ENCODE data around the gene VPS29. TPM values are rescaled to one million over a fixed set of nuclear protein-coding genes. Genes with fewer than 3 reads are reported as not detected.
A peak's percentile ranks its signal among the peaks of the same experiment; 100 is the strongest.
"Not testable (repeated sequence)": the region's sequence is repeated elsewhere in the genome, so short reads cannot be mapped to it uniquely, and the experiment has no call there.

Gene VPS29
- total and polyA plus RNA-seq, 12 donors, result 83.7 to 175 (median 91.5) TPM

GRCh38 chr12:110532644-110533043 is 30.7 kb upstream of the VPS29 start:
- 84 to 86% methylated on average over 3 of the region's 3 CpGs for WGBS, 2 donors
- DNase-seq, result no peak
- peaks cover 3 to 68% (median 29%) of the 10 kb centered on the region in 9 donors for H3K4me1 ChIP-seq
- no peak for ATAC-seq
- no peaks in the 10 kb centered on the region for H3K27me3 ChIP-seq
- intact Hi-C loops (cut with DNase I), result no loop called here
- TF ChIP-seq, protein P1, sequence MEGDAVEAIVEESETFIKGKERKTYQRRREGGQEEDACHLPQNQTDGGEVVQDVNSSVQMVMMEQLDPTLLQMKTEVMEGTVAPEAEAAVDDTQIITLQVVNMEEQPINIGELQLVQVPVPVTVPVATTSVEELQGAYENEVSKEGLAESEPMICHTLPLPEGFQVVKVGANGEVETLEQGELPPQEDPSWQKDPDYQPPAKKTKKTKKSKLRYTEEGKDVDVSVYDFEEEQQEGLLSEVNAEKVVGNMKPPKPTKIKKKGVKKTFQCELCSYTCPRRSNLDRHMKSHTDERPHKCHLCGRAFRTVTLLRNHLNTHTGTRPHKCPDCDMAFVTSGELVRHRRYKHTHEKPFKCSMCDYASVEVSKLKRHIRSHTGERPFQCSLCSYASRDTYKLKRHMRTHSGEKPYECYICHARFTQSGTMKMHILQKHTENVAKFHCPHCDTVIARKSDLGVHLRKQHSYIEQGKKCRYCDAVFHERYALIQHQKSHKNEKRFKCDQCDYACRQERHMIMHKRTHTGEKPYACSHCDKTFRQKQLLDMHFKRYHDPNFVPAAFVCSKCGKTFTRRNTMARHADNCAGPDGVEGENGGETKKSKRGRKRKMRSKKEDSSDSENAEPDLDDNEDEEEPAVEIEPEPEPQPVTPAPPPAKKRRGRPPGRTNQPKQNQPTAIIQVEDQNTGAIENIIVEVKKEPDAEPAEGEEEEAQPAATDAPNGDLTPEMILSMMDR (IDR thresholded peaks at IDR 0.05), result no peak
- peaks cover 0 to 54% (median 16%) of the 10 kb centered on the region in 9 donors for H3K36me3 ChIP-seq
- no peak overlapping the region for H3K4me3 ChIP-seq
- no peaks in the 10 kb centered on the region for H3K9me3 ChIP-seq
- peak overlapping the region in 4 of 10 donors; percentile 8 to 46 (median 11) for H3K27ac ChIP-seq

DNA sequence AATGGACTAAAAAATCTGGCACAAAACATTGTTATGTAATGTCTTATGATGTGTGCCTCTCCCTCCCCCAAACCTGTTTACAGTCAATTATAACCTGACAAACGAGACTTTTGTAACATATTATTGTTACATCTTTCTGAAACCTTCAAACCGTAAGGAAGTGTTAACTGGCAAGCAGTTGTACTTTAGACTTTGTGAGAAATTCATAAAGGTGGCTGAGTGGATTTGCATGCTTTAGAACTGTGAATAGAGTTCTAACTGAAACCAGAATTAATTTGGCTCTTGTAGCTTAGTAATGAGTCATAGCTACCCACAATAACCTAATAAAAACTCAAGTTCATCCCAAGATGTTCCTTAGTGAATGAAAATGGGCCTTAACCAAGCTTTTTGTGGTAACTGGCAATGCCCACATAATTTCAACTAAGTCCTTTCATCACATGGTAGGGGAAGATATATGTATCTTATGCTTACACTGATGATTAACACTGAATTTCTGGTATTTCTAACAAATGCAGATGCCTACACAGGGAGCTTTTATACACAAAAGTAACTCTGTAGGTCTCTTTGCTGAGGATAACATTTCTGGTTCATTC is 29.9 kb upstream of the VPS29 start:
- H3K36me3 ChIP-seq, result peaks cover 0 to 46% (median 12%) of the 10 kb centered on the region in 9 donors
- H3K4me1 ChIP-seq, result peaks cover 3 to 60% (median 25%) of the 10 kb centered on the region in 9 donors
- no peaks in the 10 kb centered on the region for H3K27me3 ChIP-seq
- DNase-seq (no peak), ATAC-seq (peak in 1 of 8 donors; percentile 37)
- WGBS, 2 donors, result 60 to 62% methylated on average over 2 of the region's 2 CpGs
- H3K4me3 ChIP-seq, result no peak overlapping the region
- TF ChIP-seq, protein P1 (IDR thresholded peaks at IDR 0.05), result no peak
- intact Hi-C loops (cut with DNase I), result no loop called here
- H3K27ac ChIP-seq, result peak overlapping the region in 3 of 10 donors; percentile 9 to 46 (median 13)
- no peaks in the 10 kb centered on the region for H3K9me3 ChIP-seq

DNA sequence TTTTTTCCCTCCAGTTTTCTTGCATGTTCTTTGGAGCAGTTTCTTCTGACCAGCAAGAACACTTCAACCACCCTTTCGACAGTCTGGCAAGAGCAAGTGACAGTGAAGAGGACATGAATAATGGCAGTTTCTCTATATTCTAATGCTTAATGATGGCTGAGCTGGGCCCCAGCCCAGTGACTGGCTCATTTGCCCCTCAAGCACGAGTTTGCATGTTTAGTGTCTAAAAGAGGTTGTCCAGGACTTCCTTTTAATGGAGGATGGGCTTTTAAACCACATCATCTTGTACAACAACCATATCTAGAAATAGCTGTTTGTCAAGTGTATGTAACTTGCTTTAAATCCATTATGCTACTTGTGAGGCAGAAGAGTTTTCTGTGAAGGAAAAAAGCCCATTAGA is 28.6 kb upstream of the VPS29 start:
- Histone ChIP-seq H3K4me1 (peaks cover 3 to 47% (median 21%) of the 10 kb centered on the region in 9 donors), H3K4me3 (no peak overlapping the region), H3K9me3 (no peaks in the 10 kb centered on the region), H3K36me3 (peaks cover 0 to 33% (median 0%) of the 10 kb centered on the region in 9 donors), H3K27me3 (no peaks in the 10 kb centered on the region), H3K27ac (no peak overlapping the region)
- DNase-seq (no peak), ATAC-seq (no peak)
- intact Hi-C loops (cut with DNase I), result no loop called here
- 53 to 67% methylated on average over 2 of the region's 2 CpGs for WGBS, 2 donors
- TF ChIP-seq, protein P1 (IDR thresholded peaks at IDR 0.05), result no peak

DNA sequence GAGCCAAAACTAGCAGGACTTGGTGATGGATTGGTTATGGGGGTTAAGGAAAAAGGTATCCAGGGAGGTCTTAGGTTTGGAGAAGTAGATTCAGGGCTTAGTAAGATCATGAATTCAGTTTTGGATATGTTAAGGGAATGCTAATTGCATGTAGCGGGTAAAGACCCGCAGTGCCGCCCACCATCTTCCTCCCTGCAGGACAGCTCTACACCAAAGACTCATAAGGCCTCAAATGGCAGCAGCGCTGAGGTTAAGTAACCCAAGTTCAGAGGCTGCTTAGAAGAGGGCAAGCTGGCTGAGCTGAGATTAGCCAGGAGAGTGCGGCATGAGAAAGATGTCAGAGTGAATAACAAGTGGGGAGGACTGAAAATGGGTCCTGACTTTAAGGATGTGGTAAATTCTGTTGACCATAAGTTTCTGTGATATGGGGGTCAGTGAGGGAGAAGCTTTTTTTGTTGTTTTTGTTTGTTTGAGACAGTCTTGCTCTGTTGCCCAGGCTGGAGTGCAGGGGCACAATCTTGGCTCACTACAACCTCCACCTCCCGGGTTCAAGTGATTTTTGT is 26.4 kb upstream of the VPS29 start:
- TF ChIP-seq, protein P1 (IDR thresholded peaks at IDR 0.05), result no peak
- intact Hi-C loops (cut with DNase I), result no loop called here

DNA sequence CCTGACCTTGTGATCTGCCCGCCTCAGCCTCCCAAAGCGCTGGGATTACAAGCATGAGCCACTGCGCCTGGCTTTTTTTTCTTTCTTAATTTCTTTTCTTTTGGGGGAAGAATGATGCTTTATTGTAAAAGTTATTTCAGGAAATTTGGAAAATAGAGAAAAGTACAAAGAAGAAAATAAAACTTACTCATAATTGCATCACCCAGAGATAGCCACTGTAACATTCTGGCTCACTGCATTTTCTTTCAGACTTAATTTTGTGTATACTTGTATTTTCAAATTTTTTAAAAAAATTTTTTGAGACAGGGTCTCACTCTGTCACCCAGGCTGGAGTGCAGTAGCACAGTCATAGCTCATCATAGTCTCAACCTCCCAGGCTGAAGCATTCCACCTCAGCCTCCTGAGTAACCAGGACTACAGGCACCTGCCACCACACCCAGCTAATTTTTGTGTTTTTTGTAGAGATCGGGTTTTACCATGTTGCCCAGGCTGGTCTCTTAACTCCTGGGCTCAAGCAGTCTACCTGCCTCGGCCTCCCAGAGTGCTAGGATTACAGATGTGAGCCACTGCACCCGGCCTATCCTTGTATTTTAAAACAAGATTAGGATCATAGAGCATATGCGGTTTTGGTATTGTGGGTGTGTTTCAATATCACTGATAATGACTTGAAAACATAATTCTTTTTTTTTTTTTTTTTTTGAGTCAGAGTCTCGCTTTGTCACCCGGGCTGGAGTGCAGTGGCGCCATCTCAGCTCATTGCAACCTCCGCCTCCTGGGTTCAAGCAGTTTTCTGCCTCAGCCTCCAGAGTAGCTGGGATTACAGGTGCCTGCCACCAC is 19.2 kb upstream of the VPS29 start:
- H3K4me3 ChIP-seq; ATAC-seq; H3K27ac ChIP-seq; H3K4me1 ChIP-seq; H3K27me3 ChIP-seq; intact Hi-C loops (cut with DNase I); H3K36me3 ChIP-seq; DNase-seq; H3K9me3 ChIP-seq: not testable (repeated sequence)
- 92 to 94% methylated on average over 11 of the region's 11 CpGs for WGBS, 2 donors

More for the DNA sequence above, 26.4 kb upstream of the VPS29 start:
- no peak for DNase-seq
- H3K27me3 ChIP-seq, result no peaks in the 10 kb centered on the region
- ATAC-seq, result peak in 1 of 8 donors; percentile 25
- no peak overlapping the region for H3K27ac ChIP-seq
- peaks cover 3 to 37% (median 20%) of the 10 kb centered on the region in 9 donors for H3K4me1 ChIP-seq
- no peak overlapping the region for H3K4me3 ChIP-seq
- no peaks in the 10 kb centered on the region for H3K9me3 ChIP-seq
- WGBS, 2 donors, result 94 to 96% methylated on average over 6 of the region's 6 CpGs
- peaks cover 0 to 22% (median 0%) of the 10 kb centered on the region in 9 donors for H3K36me3 ChIP-seq

DNA sequence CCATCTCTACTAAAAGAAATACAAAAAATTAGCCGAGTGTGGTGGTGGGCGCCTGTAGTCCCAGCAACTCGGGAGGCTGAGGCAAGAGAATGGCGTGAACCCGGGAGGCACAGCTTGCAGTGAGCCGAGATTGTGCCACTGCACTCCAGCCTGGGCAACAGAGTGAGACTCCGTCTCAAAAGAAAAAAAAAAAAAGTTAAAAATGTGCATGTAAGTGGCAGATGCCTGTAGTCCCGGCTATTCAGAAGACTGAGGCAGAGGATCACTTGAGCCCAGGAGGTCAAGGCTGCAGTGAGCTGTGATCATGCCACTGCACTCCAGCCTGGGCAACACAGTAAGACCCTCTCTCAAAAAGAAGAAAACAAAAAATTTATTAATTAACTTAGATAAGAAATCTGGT is 16.1 kb upstream of the VPS29 start:
- intact Hi-C loops (cut with DNase I), result loop anchor here in 4 of 10 donors (10.0 kb wide), 4 partner anchors 63 to 367 kb away; partner anchors contain the start of gene ARPC3 (in 1 of the 4)
- not testable (repeated sequence) for H3K27ac ChIP-seq, H3K27me3 ChIP-seq, H3K9me3 ChIP-seq, H3K36me3 ChIP-seq, ATAC-seq, H3K4me1 ChIP-seq, H3K4me3 ChIP-seq, DNase-seq
- WGBS, 2 donors, result 91 to 95% methylated on average over 8 of the region's 8 CpGs

Data from heart right ventricle (tissue), 16 donors.